Breast epithelium (tissue), 3 donors: Measurements from ENCODE around the gene RCOR2.

Experiments
- POLR2A ChIP-seq: fragments of 450-650 bp; IDR thresholded peaks from one replicate; pipeline ENCODE4 v1.6.1; 2016; ENCODE audit warnings: antibody characterized with exemption, mild to moderate bottlenecking, moderate library complexity
- POLR2AphosphoS5 ChIP-seq, 3 donors: sonication (generic); formaldehyde crosslinking; IDR thresholded peaks; one replicate each; pipeline ENCODE4 v1.6.1; 2017; ENCODE audit warnings: antibody characterized with exemption in 3 of 3
- TF ChIP-seq, protein P1 (sequence below), 3 donors: fragments of 450-650 bp; IDR thresholded peaks; one replicate each; pipeline ENCODE4 v1.5.1; 2016 to 2017; ENCODE audit warnings: antibody characterized with exemption in 3 of 3, mild to moderate bottlenecking in 3 of 3, moderate library complexity in 3 of 3

DNA sequence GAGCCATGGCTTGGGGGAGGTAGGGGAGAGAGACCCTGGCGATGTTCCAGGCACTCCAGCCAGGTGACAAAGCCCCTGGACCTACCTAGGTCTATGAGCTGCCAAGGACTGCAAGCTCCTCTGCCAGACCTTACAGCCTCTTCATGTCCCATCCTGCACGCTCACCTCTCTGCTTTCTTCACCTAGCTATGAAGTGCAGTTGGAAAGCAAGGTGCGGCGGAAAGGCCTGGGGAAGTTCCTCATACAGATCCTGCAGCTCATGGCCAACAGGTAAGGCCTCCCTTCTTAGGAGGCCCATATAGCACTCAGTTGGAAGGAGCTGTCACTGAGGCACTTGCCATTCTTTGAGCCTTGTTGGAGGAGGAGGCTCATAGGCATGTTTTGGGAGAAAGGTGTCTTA, 35.6 kb upstream of the RCOR2 start:
- TF ChIP-seq, protein P1, sequence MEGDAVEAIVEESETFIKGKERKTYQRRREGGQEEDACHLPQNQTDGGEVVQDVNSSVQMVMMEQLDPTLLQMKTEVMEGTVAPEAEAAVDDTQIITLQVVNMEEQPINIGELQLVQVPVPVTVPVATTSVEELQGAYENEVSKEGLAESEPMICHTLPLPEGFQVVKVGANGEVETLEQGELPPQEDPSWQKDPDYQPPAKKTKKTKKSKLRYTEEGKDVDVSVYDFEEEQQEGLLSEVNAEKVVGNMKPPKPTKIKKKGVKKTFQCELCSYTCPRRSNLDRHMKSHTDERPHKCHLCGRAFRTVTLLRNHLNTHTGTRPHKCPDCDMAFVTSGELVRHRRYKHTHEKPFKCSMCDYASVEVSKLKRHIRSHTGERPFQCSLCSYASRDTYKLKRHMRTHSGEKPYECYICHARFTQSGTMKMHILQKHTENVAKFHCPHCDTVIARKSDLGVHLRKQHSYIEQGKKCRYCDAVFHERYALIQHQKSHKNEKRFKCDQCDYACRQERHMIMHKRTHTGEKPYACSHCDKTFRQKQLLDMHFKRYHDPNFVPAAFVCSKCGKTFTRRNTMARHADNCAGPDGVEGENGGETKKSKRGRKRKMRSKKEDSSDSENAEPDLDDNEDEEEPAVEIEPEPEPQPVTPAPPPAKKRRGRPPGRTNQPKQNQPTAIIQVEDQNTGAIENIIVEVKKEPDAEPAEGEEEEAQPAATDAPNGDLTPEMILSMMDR (IDR thresholded peaks at IDR 0.05), result no peak
- TF ChIP-seq POLR2A (no peak), POLR2AphosphoS5 (IDR thresholded peaks at IDR 0.05) (no peak)
